HuH-7.5 (cell line): ENCODE data around the gene NCAM1.

Experiments used
- DNase-seq: peaks from one replicate; pipeline ENCODE4 v3.0.0; 2011; ENCODE audit warnings: low spot score

Gene NCAM1

GRCh38 chr11:113168354-113169342 is 207.4 kb downstream of the NCAM1 start:
- no peak for DNase-seq

- no peak for DNase-seq
Measured at GRCh38 chr11:113172382-113172951, 211.2 kb downstream of the NCAM1 start.

DNA sequence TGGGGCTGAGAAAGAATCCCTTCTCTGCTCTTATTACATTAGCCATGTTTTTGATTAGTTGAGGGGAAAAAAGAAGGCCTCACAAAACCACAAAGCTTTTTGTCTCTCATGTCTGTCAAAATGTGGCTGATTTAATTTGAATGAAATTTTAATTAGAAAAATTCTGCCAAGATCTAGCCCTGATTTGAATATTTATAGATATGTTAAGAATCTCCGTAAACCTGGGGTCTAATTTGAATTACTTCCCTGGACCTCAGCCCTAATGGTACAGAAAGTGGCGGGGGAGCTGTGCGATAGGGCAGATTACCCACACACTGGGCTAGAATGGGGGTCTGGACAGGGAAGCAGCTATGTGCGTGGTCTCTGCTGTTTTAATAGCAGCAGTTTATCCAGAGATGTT is 211.9 kb downstream of the NCAM1 start:
- no peak for DNase-seq

- no peak for DNase-seq
Measured at GRCh38 chr11:113174882-113175281, 213.7 kb downstream of the NCAM1 start.

DNA sequence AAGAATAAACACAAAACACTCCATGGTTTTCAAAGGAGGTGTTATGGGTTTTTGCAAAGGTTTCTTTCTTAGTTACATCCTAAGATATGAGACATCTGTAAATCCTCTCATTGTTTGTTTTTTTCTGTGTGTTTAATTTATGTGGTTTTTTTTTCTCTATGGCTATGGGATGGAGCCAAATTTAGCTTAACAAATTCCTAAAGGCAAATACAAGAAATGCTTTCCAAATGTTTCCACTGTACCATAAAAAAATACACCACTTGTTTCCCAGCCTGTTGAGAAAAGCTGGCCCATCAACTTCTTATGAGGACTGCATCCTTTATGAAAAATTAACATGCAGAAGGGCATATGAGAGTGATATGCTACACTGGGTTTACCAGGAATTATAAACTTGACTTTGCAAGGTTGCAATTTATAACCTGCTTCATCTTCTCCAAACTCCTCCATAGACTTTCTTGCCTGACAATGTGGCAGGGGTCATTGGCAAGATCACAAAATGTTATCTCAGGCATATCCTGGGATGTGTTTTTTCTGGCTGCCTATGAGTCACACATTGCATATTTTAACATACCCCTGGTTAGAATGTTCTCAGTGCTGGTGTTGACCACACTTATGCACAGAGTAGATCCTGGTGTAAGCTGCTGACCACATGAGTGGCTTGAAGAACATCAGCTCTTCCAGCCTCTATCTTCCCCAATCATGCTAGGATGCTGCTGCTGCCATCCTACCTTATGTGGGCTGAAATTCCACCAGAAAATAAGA is 215.6 kb downstream of the NCAM1 start:
- DNase-seq: no peak

DNA sequence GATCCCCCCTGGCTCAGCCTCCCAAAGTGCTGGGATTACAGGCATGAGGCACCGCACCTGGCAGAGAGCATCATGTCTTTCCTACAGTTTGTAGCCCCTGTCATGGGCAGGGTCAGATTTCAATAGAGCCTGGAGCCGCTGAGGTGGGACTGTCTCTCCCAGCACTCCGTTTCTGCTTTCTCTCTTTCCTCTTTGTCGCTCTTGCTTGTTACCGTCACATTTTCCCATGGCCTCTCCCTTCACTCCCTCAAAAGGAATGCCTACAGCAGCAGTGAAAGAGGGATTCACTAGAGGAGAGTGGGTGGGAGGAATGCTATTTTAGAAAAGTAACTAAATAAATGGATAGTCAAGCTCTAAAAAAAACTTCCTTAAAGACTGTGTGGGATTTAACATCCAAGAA is 216.5 kb downstream of the NCAM1 start:
- no peak for DNase-seq

- no peak for DNase-seq
Measured at GRCh38 chr11:113178381-113179070, 217.3 kb downstream of the NCAM1 start.

DNA sequence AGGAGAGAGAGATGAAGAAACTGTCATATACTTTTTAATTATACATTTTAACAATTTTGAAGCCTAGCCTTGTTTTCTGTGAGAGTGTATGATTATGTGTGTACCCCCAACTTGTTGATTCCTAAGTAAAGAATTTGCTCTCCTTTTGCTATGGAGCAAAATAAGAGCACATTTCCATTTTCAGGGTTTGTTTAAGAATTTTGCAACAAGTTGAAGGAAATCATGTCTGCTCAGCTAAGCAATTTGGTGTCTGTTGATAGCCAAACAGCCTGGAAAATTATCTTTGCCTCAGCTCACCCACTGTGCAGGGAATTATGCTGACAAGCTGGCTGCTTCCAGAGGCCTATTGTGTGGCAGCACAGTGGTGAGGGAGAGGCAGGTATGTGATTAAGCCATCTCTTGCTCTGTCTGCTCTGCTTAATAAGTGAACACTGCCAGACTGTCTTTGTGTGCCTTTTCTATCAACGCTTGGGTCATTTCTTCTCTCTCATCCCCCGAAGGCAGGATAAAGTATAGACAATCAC is 218.0 kb downstream of the NCAM1 start:
- DNase-seq: no peak

DNA sequence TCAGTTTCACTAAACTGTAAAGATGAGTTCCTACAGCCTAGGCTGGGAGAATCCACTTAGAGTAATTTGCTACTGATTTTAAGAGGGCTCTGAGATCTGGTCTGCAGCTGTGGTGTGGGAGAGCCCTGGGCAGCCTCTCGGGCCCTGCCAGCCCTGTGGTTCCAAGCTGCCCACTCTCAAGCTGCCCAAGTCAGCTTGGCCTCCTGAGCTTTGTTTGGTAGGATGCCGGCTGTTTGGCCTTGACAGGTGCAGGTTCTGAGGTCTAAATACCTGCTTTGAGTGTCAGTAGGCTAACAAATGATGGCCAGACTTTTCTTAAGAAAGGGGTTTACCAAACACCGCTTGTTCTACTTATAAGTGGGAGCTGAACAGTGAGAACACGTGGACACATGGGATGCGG is 219.9 kb downstream of the NCAM1 start:
- no peak for DNase-seq

DNA sequence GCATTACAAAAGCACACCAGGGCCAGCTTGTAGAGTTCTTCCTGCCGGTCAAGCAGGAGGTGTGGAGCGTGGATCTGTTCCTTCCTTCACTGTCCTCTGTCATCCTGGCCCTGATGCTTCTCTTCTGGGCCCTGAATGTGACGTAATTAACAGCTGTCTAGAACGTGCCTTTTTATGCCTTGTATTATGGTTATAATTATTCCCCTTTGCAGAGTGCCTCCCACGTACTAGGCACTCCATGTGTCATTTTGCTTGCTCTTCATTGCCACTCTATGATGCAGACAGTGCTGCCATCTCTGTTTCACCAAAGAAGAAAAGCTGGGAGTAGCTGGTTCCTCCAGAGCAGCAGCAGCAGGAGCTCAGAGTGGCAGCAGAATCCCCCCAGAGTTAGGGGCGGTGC is 221.1 kb downstream of the NCAM1 start:
- DNase-seq: no peak

GRCh38 chr11:113184498-113184897 is 223.3 kb downstream of the NCAM1 start:
- no peak for DNase-seq

GRCh38 chr11:113188371-113188834 is 227.2 kb downstream of the NCAM1 start:
- DNase-seq: no peak

GRCh38 chr11:113189909-113190667 is 228.9 kb downstream of the NCAM1 start:
- no peak for DNase-seq

DNA sequence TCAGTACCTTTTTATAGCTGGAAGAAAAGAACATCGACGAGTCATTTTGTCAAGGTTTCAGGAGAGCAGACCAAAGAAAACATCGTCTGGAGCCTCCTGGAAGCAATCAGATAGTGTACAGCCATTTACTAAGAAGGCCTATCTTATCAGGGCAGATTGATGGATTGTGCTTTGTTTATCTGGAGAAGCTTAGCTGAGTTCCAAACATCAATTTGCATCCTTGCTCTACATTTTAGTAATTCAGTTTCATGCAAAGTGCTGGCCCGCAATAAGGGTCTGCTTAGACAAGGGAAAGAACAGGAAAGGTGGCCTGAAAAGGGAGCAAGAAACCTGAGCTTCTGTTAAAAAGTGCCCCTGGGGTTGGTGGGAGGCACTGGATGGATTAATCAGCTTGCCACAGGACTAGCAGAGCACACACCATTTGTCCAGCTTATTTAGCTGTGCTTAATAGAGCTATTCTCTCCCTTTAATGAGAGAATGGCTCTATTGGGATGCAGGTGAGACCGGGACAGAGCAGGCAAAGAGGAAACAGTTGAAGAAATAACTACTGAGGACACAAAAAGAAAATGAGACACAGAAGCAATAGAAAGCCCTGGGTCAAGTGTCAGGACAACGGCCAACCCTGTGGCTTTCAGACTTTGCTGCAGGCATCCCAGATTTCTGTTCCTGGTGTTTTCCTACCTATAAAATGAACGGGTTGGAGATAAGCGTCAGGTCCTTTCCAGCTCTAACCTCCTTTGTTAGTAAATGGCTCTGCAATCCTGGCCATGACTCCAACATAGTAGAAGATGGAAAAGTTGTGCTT is 231.1 kb downstream of the NCAM1 start:
- DNase-seq: no peak

GRCh38 chr11:113193016-113193415 is 231.8 kb downstream of the NCAM1 start:
- DNase-seq: no peak

DNA sequence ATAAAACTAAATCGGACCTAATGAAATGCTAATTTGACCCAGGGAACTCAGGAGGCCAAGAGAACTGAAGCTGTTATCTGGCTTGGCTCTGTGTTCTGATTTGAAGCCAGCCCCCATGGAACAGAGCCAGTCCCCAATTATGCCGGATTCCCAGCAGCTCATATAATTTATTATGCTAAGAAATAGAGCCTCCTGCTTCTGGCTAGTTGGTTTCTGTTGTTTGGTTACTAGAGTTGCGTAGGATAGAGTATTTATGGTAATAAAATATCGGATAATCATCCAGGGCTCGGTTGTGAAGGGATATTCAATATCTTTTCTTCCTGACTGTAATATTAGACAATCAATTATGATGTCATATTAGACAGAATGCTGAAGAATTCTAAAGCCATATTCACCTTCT is 232.7 kb downstream of the NCAM1 start:
- no peak for DNase-seq

DNA sequence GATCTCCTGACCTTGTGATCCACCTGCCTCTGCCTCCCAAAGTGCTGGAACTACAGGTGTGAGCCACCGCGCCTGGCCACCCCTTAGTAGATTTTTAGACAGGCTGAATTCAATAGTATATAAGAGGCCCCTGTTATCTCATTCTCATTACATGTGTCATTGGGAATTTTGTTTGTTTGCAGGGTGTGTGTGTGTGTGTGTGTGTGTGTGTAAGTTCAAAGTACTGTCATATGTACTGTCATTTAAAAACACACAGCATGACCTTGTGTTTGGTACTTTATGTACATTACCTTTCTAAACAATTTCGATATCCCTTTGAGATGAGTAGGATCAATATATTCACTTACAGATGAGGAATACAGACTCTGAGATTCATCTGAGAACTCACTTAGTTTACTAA is 234.5 kb downstream of the NCAM1 start:
- no peak for DNase-seq

GRCh38 chr11:113197446-113197845 is 236.2 kb downstream of the NCAM1 start:
- DNase-seq: no peak

DNA sequence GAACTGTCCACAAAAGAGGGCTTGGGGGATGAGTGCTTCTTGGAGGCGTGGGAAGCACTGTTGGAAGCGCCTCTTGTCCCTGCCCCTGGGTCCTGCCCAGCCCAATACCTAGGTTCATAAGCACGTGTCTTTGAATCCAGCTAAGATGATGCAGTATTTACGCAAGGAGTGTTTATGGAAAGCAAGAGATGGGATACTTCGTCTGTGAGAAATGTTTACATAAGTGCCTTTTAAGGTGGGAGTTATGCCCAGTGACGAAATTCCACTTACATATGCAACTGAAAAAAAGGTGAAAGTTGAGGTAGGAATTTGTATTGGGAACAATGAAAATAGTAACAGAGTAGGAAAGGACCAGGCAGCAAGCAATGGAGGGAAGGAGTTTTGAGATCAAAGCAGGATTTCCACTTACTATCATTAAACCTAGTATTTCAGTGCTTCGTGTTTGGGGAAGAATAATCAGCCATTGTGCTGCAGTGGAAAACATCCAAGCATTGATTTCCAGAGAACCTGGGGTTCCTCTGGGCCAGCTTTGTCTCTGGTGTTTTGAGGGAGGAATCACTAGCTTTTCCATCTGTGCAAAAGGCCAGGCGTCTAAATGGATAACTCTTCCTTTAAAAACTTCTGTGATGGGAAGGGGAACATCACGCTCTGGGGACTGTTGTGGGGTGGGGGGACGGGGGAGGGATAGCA is 237.9 kb downstream of the NCAM1 start:
- no peak for DNase-seq

- no peak for DNase-seq
Measured at GRCh38 chr11:113199866-113200265, 238.6 kb downstream of the NCAM1 start.
